HG03354 (cell line): ENCODE measurements around the gene RNF212.

Experiments used
- ATAC-seq: cut with Tn5 transposase; IDR thresholded peaks from one replicate; pipeline ENCODE4 v1.9.1; 2021; ENCODE audit warnings: mild to moderate bottlenecking; ENCODE audit not compliant: unreplicated experiment, poor library complexity, severe bottlenecking

The RNF212 gene

DNA sequence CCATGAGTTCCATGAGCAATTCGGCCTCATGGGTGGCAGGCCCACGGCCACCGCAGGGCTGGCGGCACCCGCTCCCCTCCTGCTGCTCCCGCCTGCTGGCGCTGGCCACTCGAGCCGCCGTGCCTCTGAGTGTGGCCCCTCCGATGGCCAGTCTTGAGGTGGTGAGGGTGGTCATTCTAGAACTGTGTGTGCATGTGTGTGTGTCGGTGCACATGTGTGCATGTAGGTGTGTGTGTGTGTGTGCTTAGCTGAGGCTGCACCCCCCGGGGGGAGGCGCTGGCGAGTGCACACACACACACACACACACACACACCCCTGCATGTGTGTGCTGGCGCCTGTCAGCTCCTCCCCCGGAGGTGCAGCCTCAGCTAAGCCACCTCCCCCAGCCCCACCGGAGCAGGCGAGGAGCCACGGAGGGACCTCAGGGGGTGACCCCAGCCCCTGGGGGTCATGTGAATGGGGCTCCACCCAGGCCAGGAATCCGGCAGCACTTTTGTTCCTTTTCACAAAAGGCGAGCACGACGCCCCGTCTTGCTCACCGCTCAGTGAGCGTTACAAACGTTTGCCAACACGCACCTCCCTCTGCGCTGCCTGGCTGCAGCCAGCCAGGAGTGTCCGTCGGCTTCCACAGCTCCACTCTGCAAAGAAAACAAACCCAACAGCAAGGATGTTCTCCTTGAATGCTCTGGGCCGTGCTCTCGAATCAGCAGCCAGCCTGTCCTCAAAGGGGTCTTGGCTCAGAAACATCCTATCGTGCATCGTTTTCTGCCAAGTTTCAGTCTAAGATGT is 72.0 kb downstream of the RNF212 start:
- no peak for ATAC-seq

DNA sequence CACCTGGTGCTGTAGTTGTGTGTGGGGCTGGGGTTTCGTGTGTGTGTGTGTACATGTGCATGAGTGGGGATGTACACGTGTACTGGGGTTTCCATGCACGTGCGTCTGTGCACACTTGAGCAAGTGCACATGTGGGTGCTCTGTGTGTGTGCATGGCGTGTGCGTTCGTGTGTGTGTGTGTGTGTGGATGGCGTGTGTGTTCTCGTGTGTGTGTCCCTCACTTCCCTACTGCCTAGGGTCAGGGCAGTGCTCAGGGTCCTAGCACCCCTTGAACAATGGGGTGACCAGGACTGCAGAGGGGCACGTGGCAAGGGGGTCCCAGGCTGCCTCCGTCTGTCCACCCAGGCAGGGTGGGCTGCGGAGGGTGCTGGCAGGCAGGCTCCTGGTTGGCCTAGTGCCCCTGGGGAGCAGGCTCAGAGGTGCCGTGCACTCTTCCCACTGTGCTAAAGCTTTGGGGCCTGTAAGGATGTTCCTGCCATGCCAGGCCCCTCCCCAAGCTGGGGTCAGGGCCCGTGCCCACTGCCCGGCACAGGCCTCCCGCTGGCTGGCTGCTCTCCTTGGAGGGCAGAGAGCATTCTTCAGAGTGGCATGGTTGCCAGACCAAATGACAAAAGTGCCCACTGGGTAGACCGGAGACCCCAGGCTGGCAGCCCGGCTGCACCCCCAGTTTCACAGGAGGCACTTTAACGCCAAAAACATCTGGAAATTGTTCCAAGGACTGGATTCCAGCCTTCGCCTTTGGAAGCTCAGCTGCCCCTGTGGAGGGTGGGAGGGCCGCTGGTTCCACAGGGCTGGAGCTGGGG is 72.8 kb downstream of the RNF212 start:
- no peak for ATAC-seq

DNA sequence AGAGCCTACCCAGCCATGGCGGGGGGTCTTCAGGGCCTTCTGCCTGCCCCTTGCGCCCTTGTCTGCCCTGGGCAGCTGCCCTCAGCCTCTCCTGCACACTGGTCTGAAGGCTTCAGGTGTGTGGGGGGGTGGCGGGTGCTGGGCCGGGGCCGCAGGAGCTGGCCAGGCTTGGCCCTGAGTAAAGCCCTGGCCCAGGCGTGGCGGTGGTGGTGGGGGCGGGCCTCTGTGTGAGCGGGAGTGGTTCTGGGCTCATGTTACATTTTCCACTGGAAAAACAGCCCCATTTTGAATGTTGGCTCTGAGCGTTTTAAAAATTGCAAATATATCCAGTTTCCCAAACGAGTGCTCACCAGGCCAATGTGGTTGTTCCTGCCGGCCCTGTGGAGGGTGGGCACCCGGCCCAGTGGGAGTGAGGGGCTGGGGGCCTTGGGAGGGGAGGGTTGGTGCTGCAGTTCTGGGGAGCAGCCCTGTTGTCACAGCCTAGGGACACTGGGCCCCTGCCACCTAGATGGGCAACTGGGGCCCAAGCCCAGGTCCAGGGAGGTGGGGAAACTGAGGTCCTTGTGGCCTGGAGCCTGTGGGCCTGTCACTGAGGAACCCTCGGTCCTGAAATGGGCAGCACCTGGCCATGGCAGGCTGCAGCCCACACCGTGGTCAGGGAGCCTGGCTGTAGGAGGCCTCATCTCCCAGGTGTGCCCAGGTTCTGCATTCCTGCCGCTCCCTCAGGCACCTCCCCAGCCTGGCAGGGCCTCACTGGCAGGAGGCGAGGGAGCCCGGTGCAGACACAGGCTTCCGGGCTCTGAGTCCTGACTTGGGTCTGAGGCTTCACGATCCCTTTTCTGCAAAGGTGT is 73.6 kb downstream of the RNF212 start:
- ATAC-seq = no peak

DNA sequence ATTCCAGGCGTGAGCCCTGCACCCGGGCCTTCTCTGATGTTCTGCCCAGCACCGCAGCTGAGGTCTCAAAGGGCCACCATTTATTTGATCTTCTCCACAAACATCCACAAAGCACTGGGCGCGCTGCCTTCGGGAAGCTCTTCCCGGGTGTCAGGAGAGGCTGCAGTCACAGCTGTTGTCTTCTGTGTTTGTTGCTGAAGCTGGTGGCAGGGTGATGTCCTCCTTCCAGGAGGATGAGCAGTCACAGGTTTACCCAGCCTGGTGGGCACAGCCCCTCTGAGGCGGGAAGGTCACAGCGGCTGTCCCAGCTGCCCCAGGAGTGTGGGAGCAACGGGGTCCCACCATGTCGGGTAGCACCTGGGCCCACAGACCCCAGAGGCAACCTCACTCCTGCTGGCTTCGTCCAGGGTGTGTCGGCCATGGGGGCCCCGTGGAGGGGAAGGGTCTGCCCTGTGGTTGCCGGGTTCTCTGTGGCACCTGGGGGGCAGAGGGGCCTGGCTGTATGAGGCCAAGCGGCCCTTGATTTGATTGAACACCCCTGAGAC is 74.3 kb downstream of the RNF212 start:
- no peak for ATAC-seq

DNA sequence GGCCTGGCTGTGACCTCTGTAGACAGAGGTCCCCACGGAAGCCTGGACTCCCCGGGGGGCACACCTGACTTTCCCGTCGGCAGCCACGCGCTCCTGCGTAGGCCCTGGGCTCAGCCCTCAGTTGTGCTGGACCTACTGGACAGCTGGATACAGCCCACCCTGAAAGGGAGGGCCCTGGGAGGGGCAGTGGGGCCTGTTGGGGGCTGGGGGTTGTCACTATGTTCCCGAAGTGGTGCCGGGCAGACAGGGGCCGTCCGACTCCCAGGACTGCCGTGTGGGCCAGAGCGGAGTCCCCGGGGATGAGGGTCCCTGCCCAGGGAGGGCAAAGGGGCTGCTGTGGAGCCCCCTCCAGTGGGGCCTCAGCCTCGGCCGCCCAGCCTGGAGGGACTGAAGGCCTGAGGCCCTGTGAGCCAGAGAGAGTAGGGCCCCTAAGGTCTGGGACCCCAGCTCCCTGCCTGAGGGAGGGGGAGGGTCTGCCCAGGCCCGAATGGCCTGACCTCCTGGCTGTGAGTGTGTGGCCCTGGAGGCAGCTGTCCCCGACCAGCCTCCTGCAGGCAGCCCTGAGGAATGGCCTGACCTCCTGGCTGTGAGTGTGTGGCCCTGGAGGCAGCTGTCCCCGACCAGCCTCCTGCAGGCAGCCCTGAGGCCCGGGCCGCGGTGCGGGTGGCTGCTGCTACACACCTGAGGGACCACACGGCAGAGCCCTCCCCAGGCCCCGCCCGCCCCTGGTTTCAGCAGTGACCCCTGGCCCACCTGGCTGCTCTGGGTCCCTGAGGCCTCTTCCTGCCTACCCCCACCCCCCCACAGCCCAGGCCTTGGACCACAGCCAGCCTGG is 76.2 kb downstream of the RNF212 start:
- no peak for ATAC-seq

DNA sequence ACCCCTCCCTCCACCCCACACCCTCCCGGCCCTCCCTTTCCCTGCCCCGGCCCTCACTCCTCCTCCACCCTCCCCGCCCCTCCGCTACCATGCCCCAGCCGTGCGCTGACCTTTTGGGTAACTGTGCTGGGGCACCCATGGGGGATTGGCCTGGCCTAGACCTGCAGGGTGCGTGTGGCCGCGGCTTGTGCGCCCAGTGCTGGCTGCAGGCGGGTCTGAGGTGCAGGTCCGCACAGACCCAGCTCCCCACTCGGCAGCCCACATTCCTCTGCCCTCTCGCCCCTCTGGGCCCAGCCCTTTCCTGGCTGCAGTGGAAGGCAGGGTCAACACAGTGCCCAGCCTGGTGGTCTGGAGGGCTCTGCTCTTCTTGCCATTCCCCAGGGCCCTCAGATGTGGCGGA is 77.3 kb downstream of the RNF212 start:
- ATAC-seq = no peak

DNA sequence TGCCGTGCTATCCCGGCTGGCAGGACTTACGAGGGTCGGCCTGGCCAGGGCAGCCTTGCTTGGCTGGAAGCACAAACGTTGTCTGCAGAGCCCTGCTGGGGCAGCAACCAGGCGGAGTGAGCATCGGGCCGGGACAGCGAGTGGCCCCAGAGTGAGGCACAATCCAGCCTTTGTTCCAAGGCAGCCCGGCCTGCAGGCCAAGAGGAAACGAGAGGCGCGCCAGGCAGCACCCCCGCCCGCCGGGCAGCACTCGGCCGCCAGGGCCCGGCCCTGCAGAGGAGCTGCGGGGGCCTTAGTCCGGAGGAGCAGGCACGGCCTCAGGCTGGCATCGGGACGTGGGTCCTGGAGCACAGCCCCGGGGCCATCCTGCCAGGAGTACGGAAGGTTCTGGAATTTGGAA is 77.9 kb downstream of the RNF212 start:
- ATAC-seq = no peak

DNA sequence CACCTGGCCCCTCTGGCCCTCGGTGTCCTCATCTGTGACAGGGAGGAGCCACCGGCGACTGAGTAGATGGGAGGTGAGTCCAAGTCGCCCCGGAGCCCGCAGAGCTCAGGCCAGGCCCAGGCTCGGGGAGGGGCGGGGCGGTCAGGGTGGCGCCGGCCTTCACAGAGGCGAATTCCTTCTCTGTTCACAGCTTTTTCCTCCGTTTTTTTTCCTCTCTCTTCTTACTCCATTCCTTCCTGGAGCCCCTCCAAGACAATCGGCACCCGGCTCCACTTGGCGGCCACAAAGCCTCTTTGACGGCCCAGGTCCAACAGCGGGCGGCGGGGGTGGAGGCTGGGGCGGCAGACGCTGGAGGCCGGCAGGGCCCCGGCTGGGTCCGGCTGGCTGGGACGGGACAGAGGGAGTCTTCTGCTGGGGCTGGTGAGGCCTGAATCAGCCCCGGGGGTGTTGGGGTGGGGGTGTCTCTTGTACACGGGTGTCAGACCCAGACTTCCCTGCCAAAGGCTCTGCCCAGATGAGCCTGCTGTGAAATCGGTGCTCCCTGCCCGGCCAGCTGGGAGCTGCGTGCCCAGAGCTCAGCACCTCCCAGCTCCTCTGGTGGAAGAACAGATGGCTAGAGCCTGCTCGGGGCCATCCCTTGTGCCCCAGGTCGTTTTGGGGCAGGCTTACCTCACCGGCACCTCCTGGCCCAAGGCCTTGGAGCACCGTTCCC is 79.4 kb downstream of the RNF212 start:
- ATAC-seq = no peak

DNA sequence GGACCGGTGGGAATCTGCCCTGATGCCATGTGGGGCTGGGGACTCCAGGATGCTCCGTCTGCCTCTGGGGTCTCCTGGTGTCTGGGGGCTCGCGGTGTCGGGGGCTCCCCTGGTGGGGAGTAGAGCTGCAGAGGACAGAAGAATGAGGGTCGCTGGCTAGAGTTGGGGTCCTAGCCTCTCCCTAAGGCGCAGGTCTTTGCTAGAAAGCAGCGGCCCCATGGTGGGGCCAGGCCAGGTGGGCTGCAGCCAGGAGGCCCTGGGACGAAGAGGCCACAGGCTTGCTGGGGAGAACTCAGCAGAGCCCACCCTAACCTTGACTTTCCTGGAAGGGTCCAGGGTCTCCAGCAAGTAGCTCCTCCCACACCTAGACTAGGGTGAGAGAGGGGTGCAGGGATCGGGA is 80.5 kb downstream of the RNF212 start:
- ATAC-seq = no peak

DNA sequence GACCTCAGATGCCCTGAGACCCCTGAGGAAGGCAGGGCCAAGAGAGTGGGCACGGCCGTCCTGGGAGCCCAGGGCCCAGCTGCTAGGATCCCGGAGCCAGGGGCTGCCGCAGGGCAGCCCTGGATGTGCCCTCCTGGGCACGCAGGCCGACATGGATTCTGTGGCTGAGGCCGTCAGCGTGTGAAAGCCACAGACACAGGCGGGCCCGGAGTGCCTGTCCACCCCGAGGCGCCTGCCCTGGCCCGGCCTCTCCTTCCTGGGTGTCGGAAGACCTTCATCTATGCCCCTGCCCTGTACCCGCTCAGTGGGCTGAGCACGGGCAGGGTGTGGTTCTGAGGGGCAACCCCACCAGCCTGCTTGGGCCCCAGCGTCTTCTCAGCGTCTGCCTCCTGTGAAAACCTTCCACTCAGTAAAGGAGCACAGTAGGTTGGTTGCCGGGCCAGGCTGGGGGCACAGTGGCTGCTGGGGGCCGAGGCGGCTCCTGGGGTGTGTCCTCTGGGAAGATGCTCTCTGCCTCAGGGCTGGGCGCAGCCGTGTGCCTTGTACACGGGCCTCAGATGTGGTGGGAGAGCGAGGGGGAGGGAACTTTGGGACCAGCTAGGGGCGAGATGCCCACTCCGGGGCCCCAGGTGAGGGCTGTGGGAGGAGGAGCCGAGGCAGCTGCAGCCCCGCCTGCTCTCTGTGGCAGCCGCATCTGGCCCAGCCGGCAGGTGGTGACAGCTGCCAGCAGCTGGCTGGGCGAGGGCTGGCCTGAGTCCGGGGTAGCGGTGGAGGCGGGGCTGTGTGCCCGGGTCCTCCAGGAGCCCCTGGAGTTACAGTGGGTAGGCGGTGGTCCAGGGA is 81.2 kb downstream of the RNF212 start:
- no peak for ATAC-seq

DNA sequence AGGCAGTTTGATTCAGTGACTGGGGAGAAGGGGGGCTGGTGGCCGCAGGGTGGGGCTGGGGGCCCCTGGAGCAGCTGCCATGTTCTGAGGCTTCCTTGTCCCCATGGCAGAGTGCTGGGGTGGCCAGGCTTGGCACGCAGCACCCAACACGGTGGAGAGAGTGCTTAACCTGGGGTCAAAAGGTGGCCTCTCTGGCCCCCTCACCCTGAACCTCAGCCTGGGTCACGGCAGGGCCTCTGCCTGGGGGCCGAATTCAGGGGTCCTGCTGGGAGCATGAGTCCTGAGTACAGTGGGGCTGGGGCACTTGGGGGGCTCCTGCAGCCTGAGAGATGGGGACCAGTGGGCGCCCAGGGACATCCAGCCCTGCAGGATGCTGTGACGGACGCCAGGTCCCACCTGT is 82.0 kb downstream of the RNF212 start:
- ATAC-seq = no peak

DNA sequence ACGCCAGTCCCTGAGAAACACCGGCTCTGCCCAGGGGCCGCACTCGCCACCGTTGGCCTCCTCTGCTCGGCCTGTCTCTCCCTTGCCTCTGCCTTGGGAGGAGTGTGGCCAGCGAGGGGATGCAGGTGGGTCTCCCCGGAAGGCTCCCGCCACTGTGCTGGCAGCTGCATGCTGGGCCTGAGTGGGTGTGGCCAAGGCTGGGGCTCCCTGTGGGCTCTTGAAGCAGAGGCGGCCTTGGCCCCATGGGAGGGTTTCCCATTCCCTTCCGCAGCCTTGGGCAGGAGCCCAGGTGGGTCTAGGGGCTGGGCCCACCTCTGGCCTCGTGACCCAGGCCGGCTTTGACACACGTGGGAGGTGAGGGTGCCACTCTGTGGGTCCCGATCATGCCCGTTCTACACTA is 82.8 kb downstream of the RNF212 start:
- ATAC-seq = no peak

DNA sequence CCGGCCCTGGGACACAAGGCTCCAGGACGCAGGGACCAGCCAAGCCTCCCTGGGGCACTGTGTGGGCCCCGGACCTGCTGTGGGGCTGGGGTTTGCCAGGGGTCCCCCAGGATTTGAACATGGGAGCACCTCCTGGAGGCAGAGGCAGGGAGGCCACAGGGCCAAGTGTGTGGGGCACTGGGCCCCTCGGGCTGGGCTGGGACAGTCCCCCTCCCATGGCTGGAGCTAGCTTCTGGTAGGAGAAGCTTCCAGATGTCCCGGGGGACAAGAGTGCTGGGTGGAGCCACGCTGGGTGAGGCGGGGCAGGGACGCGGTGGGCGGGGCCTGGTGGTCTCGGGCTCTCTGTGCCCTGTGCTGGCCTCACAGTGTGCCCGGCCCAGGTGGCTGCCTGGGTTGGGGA is 83.3 kb downstream of the RNF212 start:
- no peak for ATAC-seq

DNA sequence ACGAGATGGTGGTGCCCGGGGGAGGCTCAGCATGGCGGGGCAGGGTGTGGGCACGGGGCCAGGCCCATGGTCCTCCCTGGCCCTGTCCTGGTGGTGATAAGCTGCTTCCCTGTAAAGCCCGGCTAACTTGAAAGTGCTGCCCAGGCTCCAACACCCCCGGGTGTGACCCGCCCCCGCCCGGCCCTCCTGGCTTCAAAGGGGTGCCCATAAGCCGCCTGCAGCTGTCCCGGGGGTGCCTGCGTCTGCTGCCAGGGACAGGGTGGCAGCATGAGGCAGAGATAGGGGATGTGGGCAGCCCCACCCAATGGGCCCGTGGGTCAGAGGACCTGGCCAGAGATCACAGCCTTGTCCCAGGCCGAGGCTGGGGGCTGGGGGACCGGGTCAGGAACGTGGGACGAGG is 83.8 kb downstream of the RNF212 start:
- no peak for ATAC-seq

DNA sequence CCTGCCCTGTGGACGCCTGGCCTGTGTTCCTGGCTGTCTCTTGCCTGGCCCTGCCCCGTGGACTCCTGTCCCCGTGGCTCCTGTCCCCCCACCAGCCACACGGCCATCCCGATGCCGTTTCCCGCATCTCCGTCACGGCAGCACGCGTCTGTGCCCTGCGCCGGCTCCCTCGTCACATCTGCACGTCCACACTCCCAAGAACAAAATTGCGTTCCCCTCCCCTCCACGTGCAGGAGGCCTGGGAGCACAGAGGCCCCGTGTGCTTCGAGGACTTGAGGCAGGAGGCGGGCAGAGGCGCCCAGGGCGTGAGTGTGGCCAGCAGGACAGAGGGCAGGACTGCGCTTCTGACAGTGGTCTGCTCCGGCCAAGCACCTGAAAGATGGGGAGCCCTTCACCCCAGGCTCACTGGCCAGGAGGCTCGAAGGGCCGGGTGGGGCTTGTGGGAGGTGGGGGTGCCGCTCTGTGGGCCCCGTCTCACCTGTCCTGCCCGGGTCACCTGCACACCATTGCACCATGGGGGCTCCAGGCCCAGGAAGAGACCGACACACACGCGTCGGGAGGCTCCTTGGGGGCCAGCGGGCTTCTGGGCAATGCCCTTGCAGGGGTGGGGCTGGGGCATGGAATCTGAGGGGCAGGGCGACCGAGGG is 84.7 kb downstream of the RNF212 start:
- ATAC-seq = no peak

DNA sequence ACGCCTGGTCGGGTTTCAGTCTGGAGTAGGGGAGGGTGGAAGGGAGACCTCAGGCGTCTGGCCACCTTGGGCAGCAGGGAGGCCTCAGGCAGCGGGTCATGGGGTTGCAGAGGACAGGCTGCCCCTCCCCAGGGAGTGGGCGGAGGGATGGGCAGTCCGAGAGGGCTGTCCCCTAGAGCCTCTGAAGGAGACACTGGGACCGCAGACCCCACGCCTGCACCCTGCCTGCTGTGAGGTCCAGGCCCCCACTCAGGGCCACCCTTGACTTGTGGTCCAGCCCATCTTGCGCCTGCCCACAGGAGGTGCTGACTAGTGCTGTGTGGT is 85.5 kb downstream of the RNF212 start:
- no peak for ATAC-seq

DNA sequence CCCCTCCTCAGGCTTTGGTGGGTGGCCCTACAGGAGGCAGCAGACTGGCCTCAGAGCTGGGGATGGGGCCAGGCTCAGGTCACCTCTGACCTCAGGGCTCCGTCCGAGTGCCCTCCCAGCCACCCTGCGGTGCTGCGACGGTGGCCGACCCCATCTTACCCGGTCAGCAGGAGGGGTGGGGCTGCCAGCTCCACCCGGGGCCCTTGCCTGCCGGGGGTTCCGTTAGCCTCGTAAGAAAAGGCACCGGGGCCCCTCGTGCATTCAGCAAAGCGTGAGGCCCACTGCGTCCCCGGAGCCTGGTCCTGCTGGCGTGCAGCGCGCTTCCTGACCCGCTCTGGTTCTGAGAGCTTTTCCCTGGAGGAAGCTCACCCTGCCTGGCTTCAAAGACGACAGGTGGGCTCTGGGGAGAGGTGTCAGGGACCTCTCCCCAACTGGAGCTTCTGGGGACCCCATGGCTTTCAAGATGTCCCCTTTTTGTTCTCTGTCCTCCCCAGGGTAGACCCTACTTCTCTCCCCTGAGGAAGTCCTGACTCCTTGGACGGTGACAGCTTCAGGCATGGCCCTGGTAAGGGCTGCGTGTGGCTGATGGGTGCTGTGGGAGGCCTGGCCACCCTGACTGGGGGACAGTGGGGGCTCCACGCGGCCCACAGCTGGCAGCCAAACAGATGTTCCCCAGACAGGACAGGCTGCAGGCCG is 86.0 kb downstream of the RNF212 start:
- ATAC-seq = no peak
